Vagina (tissue), 2 donors: ENCODE results near the gene OR51E1. TPM values are rescaled to one million over a fixed set of nuclear protein-coding genes. Genes with fewer than 3 reads are reported as not detected.

ENCODE experiments used
- DNase-seq, 2 donors: peaks; one replicate each; pipeline ENCODE4 v3.0.0-alpha.2; 2017; ENCODE audit errors: extremely low spot score in 2 of 2
- H3K27ac ChIP-seq: fragments of 200-600 bp; sonication (generic); one replicate; pipeline ENCODE4 v1.5.1; 2019
- H3K27me3 ChIP-seq: fragments of 200-600 bp; sonication (generic); one replicate; pipeline ENCODE4 v1.5.1; 2019
- H3K36me3 ChIP-seq, 2 donors: fragments of 200-600 bp; sonication (generic); one replicate each; pipeline ENCODE4 v1.5.1; 2017 to 2019
- H3K4me1 ChIP-seq: fragments of 200-600 bp; sonication (generic); one replicate; pipeline ENCODE4 v1.5.1; 2019
- H3K4me3 ChIP-seq, 2 donors: fragments of 200-600 bp; sonication (generic); 1 replicate in 1 of 2; 2 replicates in 1 of 2; pipeline ENCODE4 v1.5.1; 2016 to 2019
- H3K9me3 ChIP-seq: fragments of 200-600 bp; sonication (generic); one replicate; pipeline ENCODE4 v1.5.1; 2019
- CTCF ChIP-seq, 3 experiments: fragments of 450-650 bp in 2 of 3; fragments of 200-600 bp in 1 of 3; sonication (generic) in 1 of 3; IDR thresholded peaks; one replicate each; pipeline ENCODE4 v1.5.1; 2017 to 2019; ENCODE audit warnings: antibody characterized with exemption in 3 of 3, mild to moderate bottlenecking in 2 of 3, moderate library complexity in 2 of 3
- POLR2A ChIP-seq, 2 donors: fragments of 450-650 bp; IDR thresholded peaks; one replicate each; pipeline ENCODE4 v1.6.1; 2017; ENCODE audit warnings: antibody characterized with exemption in 2 of 2, mild to moderate bottlenecking in 2 of 2, moderate library complexity in 2 of 2
- POLR2AphosphoS5 ChIP-seq, 2 donors: sonication (generic); formaldehyde crosslinking; IDR thresholded peaks; one replicate each; pipeline ENCODE4 v1.9.0; 2017; ENCODE audit warnings: antibody characterized with exemption in 2 of 2, mild to moderate bottlenecking in 2 of 2, low read depth in 1 of 2; ENCODE audit not compliant: insufficient read depth in 1 of 2
- intact Hi-C: fragments of 100-400 bp; cut with DNase I; formaldehyde crosslinking; loops from one replicate; pipeline ENCODE4 v1.15.1; 2023
- total RNA-seq: library from RNA; depleted of rRNA; stranded (reverse); fragments of >200 nt; gene quantifications from one replicate; pipeline ENCODE4 v1.2.3, GENCODE V29; 2016

OR51E1 gene
- total RNA-seq, 1 donor from 2014 or later: 0.25 TPM

DNA sequence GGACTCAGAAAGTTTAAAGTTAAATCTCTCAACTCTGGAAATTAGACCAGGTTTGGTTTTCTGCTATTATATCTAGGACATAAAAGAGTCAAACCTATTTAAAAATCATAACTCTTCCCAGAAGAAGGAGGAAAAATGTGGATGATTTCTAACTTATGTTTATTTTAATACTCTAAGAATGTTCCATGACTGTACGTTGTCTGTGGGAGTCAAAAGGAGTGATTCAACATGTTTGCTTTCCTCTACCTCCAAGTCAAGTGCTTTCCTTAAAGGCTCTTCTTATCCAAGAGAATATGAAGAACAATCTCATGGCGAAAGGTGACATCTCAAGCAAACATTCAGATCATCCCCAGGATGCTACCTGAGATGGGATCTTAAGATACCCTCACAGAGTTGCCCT is 21.6 kb downstream of the OR51E1 start:
- H3K27me3 ChIP-seq: no peaks in the 10 kb centered on the region
- H3K4me3 ChIP-seq: no peak overlapping the region
- H3K36me3 ChIP-seq: no peaks in the 10 kb centered on the region
- intact Hi-C loops: no loop called here
- no peak for TF ChIP-seq POLR2A (IDR thresholded peaks at IDR 0.05)
- TF ChIP-seq POLR2AphosphoS5 (IDR thresholded peaks at IDR 0.05; ENCODE audit: insufficient read depth in 1 of 2, low read depth in 1 of 2): no peak
- H3K27ac ChIP-seq: no peak overlapping the region
- DNase-seq: no peak
- H3K9me3 ChIP-seq: no peaks in the 10 kb centered on the region
- no peaks in the 10 kb centered on the region for H3K4me1 ChIP-seq

DNA sequence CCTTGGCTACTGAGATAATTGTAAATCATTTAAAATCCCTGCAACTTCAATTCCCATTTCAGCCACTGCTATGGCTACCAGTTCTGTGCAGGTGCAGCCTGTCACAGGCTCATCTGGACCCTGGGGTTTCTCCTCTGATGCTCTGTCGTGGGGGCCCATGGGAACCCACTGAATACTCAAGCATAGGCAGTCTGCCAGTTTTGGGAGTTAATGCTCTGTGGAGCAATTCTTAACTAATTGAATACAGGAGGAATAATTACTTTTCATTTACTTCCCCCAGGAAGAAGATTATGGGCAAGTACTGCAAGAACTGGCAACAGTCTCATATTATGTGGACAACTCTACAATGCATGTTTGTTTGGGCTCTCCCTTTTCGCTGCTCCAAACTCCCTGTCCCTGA is 28.0 kb downstream of the OR51E1 start:
- no peak for DNase-seq
- Histone ChIP-seq H3K4me1 (no peaks in the 10 kb centered on the region), H3K9me3 (no peaks in the 10 kb centered on the region), H3K27me3 (no peaks in the 10 kb centered on the region), H3K4me3 (no peak overlapping the region), H3K36me3 (no peaks in the 10 kb centered on the region), H3K27ac (no peak overlapping the region)
- TF ChIP-seq POLR2A (IDR thresholded peaks at IDR 0.05) (no peak), POLR2AphosphoS5 (IDR thresholded peaks at IDR 0.05; ENCODE audit: insufficient read depth in 1 of 2, low read depth in 1 of 2) (no peak), CTCF (IDR thresholded peaks at IDR 0.05) (no peak)
- intact Hi-C loops: no loop called here

DNA sequence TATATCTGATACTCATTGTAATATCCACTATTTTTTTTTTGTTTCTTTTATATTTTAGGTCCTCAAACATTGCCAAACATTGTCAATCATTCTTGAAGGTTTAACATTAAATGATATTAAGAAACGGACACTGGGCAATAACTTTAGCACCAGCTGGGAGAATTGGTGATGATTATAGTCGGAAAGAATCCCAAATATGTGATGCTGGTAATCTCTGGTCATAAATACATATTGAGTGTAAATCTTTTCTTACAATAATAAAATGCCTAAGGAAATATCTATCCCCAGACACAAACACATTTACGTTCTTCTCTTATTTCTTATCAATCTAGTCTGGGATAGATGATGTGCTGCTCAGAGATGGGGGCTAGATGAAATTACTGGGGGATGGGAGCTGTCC is 28.7 kb downstream of the OR51E1 start:
- Histone ChIP-seq H3K9me3 (no peaks in the 10 kb centered on the region), H3K27ac (no peak overlapping the region), H3K4me1 (no peaks in the 10 kb centered on the region), H3K36me3 (no peaks in the 10 kb centered on the region), H3K4me3 (no peak overlapping the region), H3K27me3 (no peaks in the 10 kb centered on the region)
- intact Hi-C loops: no loop called here
- no peak for DNase-seq
- no peak for TF ChIP-seq POLR2AphosphoS5 (IDR thresholded peaks at IDR 0.05; ENCODE audit: insufficient read depth in 1 of 2, low read depth in 1 of 2)
- TF ChIP-seq POLR2A (IDR thresholded peaks at IDR 0.05): no peak
- TF ChIP-seq CTCF (IDR thresholded peaks at IDR 0.05): no peak

- no peak for TF ChIP-seq CTCF (IDR thresholded peaks at IDR 0.05)
- TF ChIP-seq POLR2AphosphoS5 (IDR thresholded peaks at IDR 0.05; ENCODE audit: insufficient read depth in 1 of 2, low read depth in 1 of 2): no peak
- TF ChIP-seq POLR2A (IDR thresholded peaks at IDR 0.05): no peak
- H3K4me1 ChIP-seq: no peaks in the 10 kb centered on the region
- H3K27me3 ChIP-seq: no peaks in the 10 kb centered on the region
- intact Hi-C loops: no loop called here
- no peak for DNase-seq
- no peak overlapping the region for H3K27ac ChIP-seq
- no peaks in the 10 kb centered on the region for H3K36me3 ChIP-seq
- no peak overlapping the region for H3K4me3 ChIP-seq
- no peaks in the 10 kb centered on the region for H3K9me3 ChIP-seq
Measured at GRCh38 chr11:4673781-4674180, 30.0 kb downstream of the OR51E1 start.

DNA sequence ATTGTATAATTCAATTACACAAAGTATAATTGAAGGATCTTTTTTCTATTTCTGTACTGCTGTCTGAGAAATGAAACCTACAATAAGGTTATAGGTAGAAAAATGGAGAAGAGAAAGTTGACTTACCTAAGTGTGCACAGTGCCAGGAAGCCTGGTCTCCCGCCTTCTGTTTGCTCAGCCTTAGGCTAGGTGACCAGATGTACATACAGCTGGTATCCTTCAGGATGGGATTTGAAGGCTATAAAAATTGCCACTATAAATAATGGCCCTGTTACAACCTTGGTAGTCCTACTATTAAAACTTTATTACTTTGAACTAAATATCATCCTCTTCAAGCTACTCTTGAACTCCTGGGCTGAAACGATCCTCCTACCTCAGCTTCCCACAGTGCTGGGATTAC is 34.2 kb downstream of the OR51E1 start:
- Histone ChIP-seq H3K9me3 (no peaks in the 10 kb centered on the region), H3K27ac (no peak overlapping the region), H3K4me3 (no peak overlapping the region), H3K36me3 (no peaks in the 10 kb centered on the region), H3K27me3 (no peaks in the 10 kb centered on the region), H3K4me1 (no peaks in the 10 kb centered on the region)
- DNase-seq: no peak
- intact Hi-C loops: no loop called here
- TF ChIP-seq CTCF (IDR thresholded peaks at IDR 0.05): no peak
- TF ChIP-seq POLR2AphosphoS5 (IDR thresholded peaks at IDR 0.05; ENCODE audit: insufficient read depth in 1 of 2, low read depth in 1 of 2): no peak
- no peak for TF ChIP-seq POLR2A (IDR thresholded peaks at IDR 0.05)

- no peak for DNase-seq
- Histone ChIP-seq H3K9me3 (no peaks in the 10 kb centered on the region), H3K4me1 (no peaks in the 10 kb centered on the region), H3K4me3 (no peak overlapping the region), H3K27ac (no peak overlapping the region), H3K36me3 (no peaks in the 10 kb centered on the region), H3K27me3 (no peaks in the 10 kb centered on the region)
- no peak for TF ChIP-seq POLR2A (IDR thresholded peaks at IDR 0.05)
- TF ChIP-seq CTCF (IDR thresholded peaks at IDR 0.05): no peak
- no peak for TF ChIP-seq POLR2AphosphoS5 (IDR thresholded peaks at IDR 0.05; ENCODE audit: insufficient read depth in 1 of 2, low read depth in 1 of 2)
- intact Hi-C loops: no loop called here
Measured at GRCh38 chr11:4680341-4680740, 36.6 kb downstream of the OR51E1 start.
